Naive thymus-derived CD4-positive, alpha-beta T cell (primary cell): ENCODE measurements around the gene CTAGE4. TPM values are rescaled to one million over a fixed set of nuclear protein-coding genes. Genes with fewer than 3 reads are reported as not detected.
"Not testable (repeated sequence)": the region's sequence is repeated elsewhere in the genome, so short reads cannot be mapped to it uniquely, and the experiment has no call there.

Source experiments
- ATAC-seq: fragments of 150-1000 bp; cut with Tn5 transposase; 2 replicates; pipeline ENCODE4 v1.10.0; 2021; ENCODE audit warnings: mild to moderate bottlenecking, moderate library complexity
- CTCF ChIA-PET: fragments of 350-600 bp; sonication (Branson Sonifier 250); formaldehyde crosslinking; loops from one replicate; lab custom pipeline; 2021; ENCODE audit warnings: antibody characterized with exemption; lab: Charles Lee
- POLR2A ChIA-PET: fragments of 350-600 bp; sonication (Branson Sonifier 250); formaldehyde crosslinking; loops from one replicate; lab custom pipeline; 2021; ENCODE audit warnings: antibody characterized with exemption, inconsistent platforms; lab: Charles Lee
- DNase-seq, 9 donors: peaks; one replicate each; pipeline versions ENCODE4 v3.0.0 to v3.0.0-alpha.2; 2020 to 2022; ENCODE audit warnings: mixed read lengths in 1 of 9
- H3K27ac ChIP-seq: one replicate; pipeline ENCODE4 v1.7.0; 2013; ENCODE audit warnings: mild to moderate bottlenecking, low read depth, low read length, moderate library complexity
- H3K27me3 ChIP-seq, 2 donors: one replicate each; pipeline ENCODE4 v1.7.0; 2013; ENCODE audit warnings: low read length in 2 of 2, mild to moderate bottlenecking in 2 of 2, moderate library complexity in 2 of 2; ENCODE audit not compliant: control insufficient read depth in 2 of 2, insufficient read depth in 2 of 2
- H3K36me3 ChIP-seq, 3 experiments: 1 replicate in 2 of 3; 2 replicates in 1 of 3; pipeline ENCODE4 v1.7.0; 2013; ENCODE audit warnings: low read length in 3 of 3, mild to moderate bottlenecking in 3 of 3, moderate library complexity in 1 of 3; ENCODE audit not compliant: insufficient read depth in 3 of 3, control insufficient read depth in 2 of 3
- H3K4me1 ChIP-seq, 2 donors: one replicate each; pipeline ENCODE4 v1.7.0; 2013; ENCODE audit warnings: low read length in 2 of 2, mild to moderate bottlenecking in 2 of 2, moderate library complexity in 1 of 2; ENCODE audit not compliant: control insufficient read depth in 2 of 2, insufficient read depth in 2 of 2
- H3K4me3 ChIP-seq: 2 replicates; pipeline ENCODE4 v1.7.0; 2013; ENCODE audit warnings: mild to moderate bottlenecking, low read length
- H3K9me3 ChIP-seq, 3 experiments: 1 replicate in 2 of 3; 2 replicates in 1 of 3; pipeline ENCODE4 v1.7.0; 2013; ENCODE audit warnings: low read length in 3 of 3; ENCODE audit not compliant: control insufficient read depth in 2 of 3
- H3K27ac Mint-ChIP-seq, 9 donors: one replicate each; pipeline ENCODE4 v1.8.0; 2020 to 2022; ENCODE audit warnings: mixed read lengths in 9 of 9, mild to moderate bottlenecking in 8 of 9, moderate library complexity in 5 of 9, inconsistent platforms in 2 of 9
- H3K27me3 Mint-ChIP-seq, 5 donors: one replicate each; pipeline ENCODE4 v1.8.0; 2021 to 2022; ENCODE audit warnings: mixed read lengths in 5 of 5, mild to moderate bottlenecking in 1 of 5
- H3K36me3 Mint-ChIP-seq, 5 donors: one replicate each; pipeline ENCODE4 v1.8.0; 2020 to 2022; ENCODE audit warnings: mixed read lengths in 5 of 5, mild to moderate bottlenecking in 3 of 5, inconsistent platforms in 1 of 5
- H3K4me1 Mint-ChIP-seq, 7 donors: one replicate each; pipeline ENCODE4 v1.8.0; 2020 to 2022; ENCODE audit warnings: mixed read lengths in 7 of 7, mild to moderate bottlenecking in 3 of 7, inconsistent platforms in 1 of 7
- H3K4me3 Mint-ChIP-seq, 10 donors: one replicate each; pipeline ENCODE4 v1.8.0; 2020 to 2022; ENCODE audit warnings: mild to moderate bottlenecking in 10 of 10, mixed read lengths in 10 of 10, moderate library complexity in 6 of 10, inconsistent platforms in 2 of 10
- H3K9me3 Mint-ChIP-seq, 11 donors: one replicate each; pipeline ENCODE4 v1.8.0; 2020 to 2022; ENCODE audit warnings: mixed read lengths in 11 of 11, mild to moderate bottlenecking in 4 of 11, inconsistent platforms in 1 of 11, moderate library complexity in 1 of 11
- intact Hi-C, 2 donors: fragments of 100-400 bp; cut with micrococcal nuclease; formaldehyde crosslinking; loops; one replicate each; pipeline ENCODE4 v1.15.1; 2023
- polyA plus RNA-seq, 2 donors: library from polyadenylated mRNA; unstranded; fragments of 300-500 nt; fragmentation: Illumina TruSeq; gene quantifications; one replicate each; pipeline ENCODE4 v1.2.3, GENCODE V29; 2021
- total RNA-seq, 6 experiments: library from RNA in 5 of 6; stranded (reverse) in 5 of 6; gene quantifications; 1 replicate in 5 of 6; 2 replicates in 1 of 6; pipeline ENCODE4 v1.2.3 and lab custom pipeline; 2021 to 2026

The CTAGE4 gene
- total and polyA plus RNA-seq, 7 experiments from 2014 or later = 0.29 to 6.0 (median 1.7) TPM; not detected in 2

- H3K36me3 Mint-ChIP-seq, H3K27ac ChIP-seq, H3K27me3 ChIP-seq, H3K36me3 ChIP-seq, DNase-seq, H3K27me3 Mint-ChIP-seq, CTCF ChIA-PET, H3K4me1 Mint-ChIP-seq, intact Hi-C loops, H3K27ac Mint-ChIP-seq, POLR2A ChIA-PET, H3K9me3 ChIP-seq, ATAC-seq, H3K4me3 Mint-ChIP-seq, H3K4me1 ChIP-seq, H3K4me3 ChIP-seq, H3K9me3 Mint-ChIP-seq: not testable (repeated sequence)
These were observed 19.8 kb downstream of the CTAGE4 start for GRCh38 chr7:144203086-144203485.

- CTCF ChIA-PET, H3K4me3 Mint-ChIP-seq, H3K27me3 ChIP-seq, H3K9me3 Mint-ChIP-seq, intact Hi-C loops, DNase-seq, H3K36me3 ChIP-seq, H3K4me1 Mint-ChIP-seq, H3K36me3 Mint-ChIP-seq, H3K27ac ChIP-seq, POLR2A ChIA-PET, H3K4me3 ChIP-seq, H3K9me3 ChIP-seq, H3K27ac Mint-ChIP-seq, H3K27me3 Mint-ChIP-seq, H3K4me1 ChIP-seq, ATAC-seq: not testable (repeated sequence)
These were observed 22.0 kb downstream of the CTAGE4 start for GRCh38 chr7:144205306-144205705.

GRCh38 chr7:144217200-144217599 lies 33.9 kb downstream of the CTAGE4 start:
- CTCF ChIA-PET, H3K9me3 ChIP-seq, DNase-seq, intact Hi-C loops, H3K27ac ChIP-seq, H3K4me3 Mint-ChIP-seq, H3K4me1 ChIP-seq, H3K9me3 Mint-ChIP-seq, H3K36me3 Mint-ChIP-seq, H3K27me3 Mint-ChIP-seq, POLR2A ChIA-PET, H3K4me1 Mint-ChIP-seq, H3K36me3 ChIP-seq, ATAC-seq, H3K27me3 ChIP-seq, H3K4me3 ChIP-seq: not testable (repeated sequence)
- peak overlapping the region in 1 of 9 donors; percentile 52 for H3K27ac Mint-ChIP-seq

- H3K36me3 ChIP-seq, POLR2A ChIA-PET, H3K27ac ChIP-seq, H3K4me3 ChIP-seq, CTCF ChIA-PET, H3K4me1 Mint-ChIP-seq, H3K36me3 Mint-ChIP-seq, H3K27ac Mint-ChIP-seq, H3K27me3 Mint-ChIP-seq, DNase-seq, H3K27me3 ChIP-seq, H3K4me3 Mint-ChIP-seq, H3K4me1 ChIP-seq, H3K9me3 Mint-ChIP-seq, ATAC-seq, H3K9me3 ChIP-seq, intact Hi-C loops: not testable (repeated sequence)
These were observed 35.3 kb downstream of the CTAGE4 start for GRCh38 chr7:144218581-144218980.

GRCh38 chr7:144219149-144219548 lies 35.9 kb downstream of the CTAGE4 start:
- H3K4me3 Mint-ChIP-seq, H3K27ac Mint-ChIP-seq: not testable (repeated sequence)

GRCh38 chr7:144220531-144220930 lies 37.3 kb downstream of the CTAGE4 start:
- DNase-seq, H3K27ac Mint-ChIP-seq, H3K27ac ChIP-seq, H3K9me3 Mint-ChIP-seq, H3K27me3 Mint-ChIP-seq, H3K27me3 ChIP-seq, POLR2A ChIA-PET, CTCF ChIA-PET, H3K36me3 ChIP-seq, H3K4me3 Mint-ChIP-seq, intact Hi-C loops, H3K9me3 ChIP-seq, H3K4me1 ChIP-seq, ATAC-seq, H3K4me3 ChIP-seq, H3K36me3 Mint-ChIP-seq, H3K4me1 Mint-ChIP-seq: not testable (repeated sequence)

More at GRCh38 chr7:144219149-144219548, 35.9 kb downstream of the CTAGE4 start:
- POLR2A ChIA-PET, H3K4me1 ChIP-seq, H3K27me3 ChIP-seq, DNase-seq, H3K36me3 Mint-ChIP-seq, H3K9me3 Mint-ChIP-seq, intact Hi-C loops, H3K27ac ChIP-seq, H3K36me3 ChIP-seq, H3K4me1 Mint-ChIP-seq, H3K4me3 ChIP-seq, H3K27me3 Mint-ChIP-seq, CTCF ChIA-PET, H3K9me3 ChIP-seq: not testable (repeated sequence)
- peak; percentile 50 for ATAC-seq

- ATAC-seq, H3K27me3 ChIP-seq, H3K27ac Mint-ChIP-seq, H3K9me3 Mint-ChIP-seq, H3K9me3 ChIP-seq, H3K36me3 ChIP-seq, H3K36me3 Mint-ChIP-seq, H3K4me3 ChIP-seq, DNase-seq, POLR2A ChIA-PET, H3K27me3 Mint-ChIP-seq, H3K4me1 Mint-ChIP-seq, H3K4me1 ChIP-seq, intact Hi-C loops, H3K4me3 Mint-ChIP-seq, H3K27ac ChIP-seq, CTCF ChIA-PET: not testable (repeated sequence)
These were observed 40.4 kb downstream of the CTAGE4 start for GRCh38 chr7:144223675-144224074.
